Right renal cortex interstitium (tissue), 3 donors: ENCODE results near the gene ANKRD53. TPM values are rescaled to one million over a fixed set of nuclear protein-coding genes. Genes with fewer than 3 reads are reported as not detected.
A peak's percentile ranks its signal among the peaks of the same experiment; 100 is the strongest.
"Not testable (repeated sequence)": the region's sequence is repeated elsewhere in the genome, so short reads cannot be mapped to it uniquely, and the experiment has no call there.

Source experiments
- DNase-seq, 3 donors: peaks; one replicate each; pipeline ENCODE4 v3.0.0-alpha.2; 2013; ENCODE audit warnings: low read depth in 3 of 3, low spot score in 2 of 3
- polyA plus RNA-seq, 3 donors: library from polyadenylated mRNA; unstranded; fragments of 120-200 nt; gene quantifications; one replicate each; pipeline ENCODE4 v1.2.1, GENCODE V29; 2013; ENCODE audit not compliant: insufficient read length in 3 of 3

ANKRD53 gene
- polyA plus RNA-seq, 3 donors: 0.37 to 1.1 (median 0.49) TPM

DNA sequence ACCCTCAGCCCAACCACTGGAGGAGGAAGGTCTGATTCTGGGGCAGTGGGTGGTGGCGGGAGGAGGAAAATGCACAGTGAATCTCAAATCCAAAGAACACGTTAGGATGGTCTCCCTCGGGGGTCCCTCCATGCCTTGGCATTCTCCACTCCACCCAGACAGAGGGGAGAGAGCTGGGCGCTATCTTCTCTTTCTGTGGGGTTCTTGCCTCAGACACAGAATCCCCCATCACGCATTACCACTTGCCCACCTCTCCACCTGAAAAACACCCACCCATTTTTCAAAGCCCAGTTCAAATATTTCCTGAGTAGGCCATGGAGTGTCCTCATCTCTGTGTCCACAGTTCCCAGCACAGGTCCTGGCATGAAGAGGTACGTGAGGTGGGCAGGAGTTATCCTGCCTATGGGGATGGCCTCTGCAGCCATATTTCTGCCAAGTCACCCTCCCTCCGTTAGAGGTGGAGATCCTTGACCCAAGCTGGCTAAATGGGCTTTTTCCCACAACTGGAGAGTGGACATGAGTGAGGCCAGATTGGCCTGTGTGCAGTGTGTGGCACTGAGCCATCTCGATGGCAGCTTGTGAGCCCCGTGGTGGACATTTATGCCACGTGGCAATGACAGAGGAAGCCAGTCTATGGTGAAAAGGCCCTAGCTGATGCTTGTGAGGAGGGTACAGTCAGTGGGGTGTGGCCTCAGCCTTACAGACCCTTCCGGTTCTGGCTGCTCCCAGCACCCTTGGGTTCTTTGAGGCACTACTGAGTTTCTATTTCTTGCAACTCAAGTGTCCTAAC lies 25.7 kb downstream of the ANKRD53 start:
- DNase-seq: no peak

DNA sequence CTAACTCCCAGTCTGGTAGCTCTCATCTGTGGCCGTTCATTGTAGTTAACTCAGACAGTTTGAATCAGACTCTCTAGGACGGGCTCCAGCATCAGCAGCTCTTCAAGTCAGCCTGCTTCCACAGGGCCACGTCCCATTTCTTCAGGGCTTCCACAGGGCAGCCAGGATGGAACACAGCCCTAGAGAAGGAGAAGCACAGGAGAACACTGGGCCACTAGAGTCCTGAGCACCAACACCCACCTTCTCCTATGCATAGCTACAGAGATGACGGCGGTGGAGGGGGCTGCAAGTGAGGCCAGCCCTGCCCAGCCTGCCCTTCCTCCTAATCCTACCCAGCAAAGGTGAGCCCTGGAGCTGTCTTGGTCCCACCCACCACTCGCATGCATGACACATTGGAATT lies 26.4 kb downstream of the ANKRD53 start:
- DNase-seq: no peak

DNA sequence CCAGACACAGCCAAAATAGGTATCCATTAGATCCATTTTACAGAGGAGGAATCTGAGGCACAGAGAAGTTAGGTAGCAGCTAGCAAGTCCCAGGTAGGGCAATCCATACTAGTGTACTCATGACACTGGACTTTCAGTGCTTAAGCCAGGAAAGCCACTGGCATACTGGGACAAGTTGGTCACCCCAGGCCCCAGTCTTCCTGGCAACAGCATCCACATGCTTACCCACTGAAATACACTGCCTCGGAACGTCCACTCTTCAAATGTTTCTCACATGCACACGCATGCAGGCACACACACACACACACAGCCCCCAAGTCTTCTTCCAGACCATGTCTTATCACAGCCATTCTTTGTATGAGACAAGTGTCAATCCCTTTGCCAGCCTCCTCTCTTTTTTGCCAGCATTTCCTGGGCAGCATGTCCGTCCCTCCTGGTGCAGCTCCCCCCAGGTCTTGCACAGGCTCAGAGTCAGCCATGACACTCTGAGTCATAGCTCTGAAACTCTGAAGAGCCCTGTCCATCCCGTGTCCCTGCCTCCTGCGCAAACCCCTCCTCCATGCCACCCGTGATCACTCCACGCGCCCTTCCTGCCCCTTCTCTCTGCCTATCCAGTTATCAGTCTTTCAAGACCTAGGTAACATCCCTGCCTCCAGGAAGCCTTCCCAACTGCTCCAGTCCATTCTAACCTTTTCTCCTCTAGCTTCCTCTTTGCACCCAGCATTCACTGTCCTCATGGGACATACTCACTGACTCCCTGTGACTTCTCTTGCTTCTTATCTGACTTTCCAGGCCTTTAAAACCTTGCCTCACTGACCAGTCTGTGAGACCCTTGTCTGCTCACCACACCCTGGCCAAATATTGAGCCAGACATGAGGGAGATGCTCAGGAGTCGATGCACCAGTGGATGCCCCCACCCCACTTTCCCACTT lies 27.1 kb downstream of the ANKRD53 start:
- DNase-seq: no peak

DNA sequence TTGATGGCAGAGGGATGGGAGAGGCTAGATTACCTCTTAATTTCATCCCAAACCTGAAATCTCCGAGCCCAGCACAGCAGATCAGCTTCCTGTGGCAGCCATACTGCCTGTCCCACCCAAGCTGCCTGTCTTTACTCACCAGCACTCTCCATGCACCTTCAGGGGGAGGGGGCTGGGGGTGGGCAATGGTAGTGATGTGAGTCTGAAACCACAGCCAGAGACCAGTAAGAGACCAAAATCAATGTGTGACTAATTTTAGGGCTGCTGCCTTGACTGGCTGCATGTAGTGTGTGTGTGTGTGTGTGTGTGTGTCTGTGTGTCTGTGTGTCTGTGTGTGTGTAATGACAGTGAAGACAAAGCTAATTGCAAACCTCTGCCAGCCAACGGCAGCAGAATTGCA lies 27.9 kb downstream of the ANKRD53 start:
- no peak for DNase-seq

DNA sequence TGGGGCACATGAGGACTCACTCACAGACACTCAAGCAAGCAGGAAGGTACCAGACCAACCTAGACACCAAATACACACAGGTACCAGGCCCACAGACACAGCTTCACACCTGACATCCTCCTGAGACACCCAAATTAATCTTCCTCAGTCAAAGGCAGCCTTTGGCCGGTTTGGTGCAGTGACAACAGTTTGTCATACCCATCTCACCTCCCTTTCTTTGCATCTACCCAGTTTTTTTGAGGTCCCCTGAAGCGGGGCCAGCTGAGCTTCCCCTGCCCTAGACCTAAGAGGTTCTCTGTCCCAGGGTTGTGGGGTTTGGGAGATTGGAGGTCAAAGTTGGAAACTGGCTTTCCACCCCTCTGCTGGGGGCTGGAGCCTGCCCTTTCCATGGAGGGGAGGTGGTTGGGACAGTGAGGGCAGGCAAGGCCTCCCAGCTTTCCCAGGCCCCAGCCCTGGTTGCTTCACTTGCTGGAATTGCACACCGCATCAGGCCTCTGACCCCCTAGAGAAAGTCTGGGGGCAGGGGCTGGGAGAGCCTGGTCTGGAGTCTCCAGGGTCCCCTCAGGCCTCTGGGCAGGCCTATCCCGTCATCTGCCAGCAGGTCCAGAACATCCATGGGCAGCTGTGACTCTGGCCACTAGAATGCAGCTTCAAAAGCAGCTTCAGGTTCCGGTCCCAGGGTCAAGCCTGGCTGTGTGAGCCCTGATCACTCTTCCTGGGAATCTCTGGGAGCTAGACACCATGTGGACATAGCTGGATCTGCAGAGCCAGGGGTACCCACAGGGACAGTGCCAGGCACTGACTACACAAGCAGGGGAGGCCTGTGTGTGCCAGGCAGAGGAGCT lies 28.7 kb downstream of the ANKRD53 start:
- no peak for DNase-seq

DNA sequence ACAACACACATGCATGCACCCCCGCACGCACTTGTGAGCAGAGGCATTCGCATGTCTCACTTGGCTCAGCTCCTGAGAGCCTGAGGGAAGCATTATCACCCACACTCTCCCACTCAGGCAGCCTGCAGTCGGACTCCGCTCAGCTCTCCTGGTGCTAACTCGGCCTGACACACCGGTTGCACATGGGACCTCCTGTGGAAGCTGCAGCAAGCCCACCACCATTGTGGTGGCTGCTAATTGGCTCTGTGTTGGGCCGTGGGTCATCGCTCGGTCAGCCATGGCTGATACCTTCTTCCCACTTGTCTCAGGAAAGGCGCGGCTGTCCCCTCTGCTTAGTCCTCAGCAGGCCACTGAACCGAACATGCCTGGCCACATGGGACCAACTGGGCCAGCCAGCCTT lies 29.9 kb downstream of the ANKRD53 start:
- DNase-seq: no peak

DNA sequence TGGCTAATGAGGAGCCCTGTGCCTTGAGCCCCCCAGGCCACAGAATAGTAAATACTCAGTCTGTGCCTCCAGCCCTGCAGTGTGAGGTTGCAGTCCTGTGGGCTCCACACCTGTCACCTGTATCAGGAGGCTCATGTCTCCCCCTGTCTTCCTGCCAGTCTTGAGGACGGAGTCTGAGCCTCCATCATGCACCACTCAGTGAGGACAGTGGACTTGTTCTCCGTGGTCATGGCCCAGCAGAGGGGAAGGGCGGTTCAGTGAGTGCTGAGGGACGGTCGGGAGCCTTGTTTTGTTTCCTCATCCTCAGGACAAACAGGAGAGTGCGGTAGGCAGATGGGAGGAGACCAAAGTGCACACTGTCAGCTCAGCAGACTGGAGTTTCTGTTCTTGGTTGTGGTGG lies 33.4 kb downstream of the ANKRD53 start:
- not testable (repeated sequence) for DNase-seq

DNA sequence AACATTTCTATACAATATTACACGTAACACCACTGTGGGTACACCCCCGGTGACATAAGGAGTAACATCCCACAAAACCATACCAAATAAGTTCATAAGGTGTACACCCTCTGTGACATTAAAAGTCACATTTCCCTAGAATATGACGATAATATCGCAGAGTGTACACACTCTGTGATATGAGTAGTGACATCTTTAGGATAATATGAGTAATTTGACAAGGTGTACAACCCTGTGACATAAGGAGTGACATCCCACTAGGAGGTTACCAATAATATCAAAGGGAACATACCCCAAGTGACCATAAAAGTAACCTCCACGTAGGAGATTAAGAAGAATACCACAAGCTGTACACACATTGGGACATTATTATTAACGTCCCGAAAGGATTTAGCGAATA lies 40.2 kb downstream of the ANKRD53 start:
- no peak for DNase-seq

DNA sequence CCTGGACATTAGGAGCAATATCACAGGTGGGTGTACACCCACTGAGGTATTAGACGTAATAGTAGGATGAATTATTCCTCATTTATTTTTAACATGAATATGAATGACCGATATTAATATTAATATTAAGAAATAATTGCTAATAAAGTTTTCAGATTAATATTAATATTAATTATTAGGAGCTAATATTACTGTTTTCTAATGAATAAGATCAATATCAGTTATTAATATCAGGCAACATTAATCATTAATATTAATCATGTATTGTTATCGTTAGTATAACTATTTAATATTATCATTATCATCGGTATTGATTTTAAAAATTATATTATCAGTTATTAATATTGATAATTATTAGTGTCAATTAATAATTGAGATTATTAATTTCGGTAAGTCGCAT lies 41.6 kb downstream of the ANKRD53 start:
- DNase-seq: not testable (repeated sequence)

DNA sequence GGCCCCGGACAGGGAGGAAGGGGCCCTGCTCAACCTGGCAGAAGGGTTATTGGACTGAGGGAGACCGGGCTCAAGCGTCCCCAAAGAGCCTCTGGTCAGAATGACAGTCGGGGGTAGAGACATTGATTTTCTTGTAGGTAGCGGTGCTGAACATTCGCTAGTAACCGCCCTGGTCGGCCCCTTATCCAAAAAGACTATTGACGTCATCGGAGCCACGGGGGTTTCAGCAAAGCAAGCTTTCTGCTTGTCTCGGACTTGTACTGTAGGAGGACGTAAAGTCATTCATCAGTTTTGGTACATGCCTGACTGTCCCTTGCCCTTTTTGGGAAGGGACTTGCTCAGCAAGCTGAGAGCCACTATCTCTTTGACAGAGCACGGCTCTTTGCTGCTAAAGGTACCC lies 43.0 kb downstream of the ANKRD53 start:
- DNase-seq: not testable (repeated sequence)

DNA sequence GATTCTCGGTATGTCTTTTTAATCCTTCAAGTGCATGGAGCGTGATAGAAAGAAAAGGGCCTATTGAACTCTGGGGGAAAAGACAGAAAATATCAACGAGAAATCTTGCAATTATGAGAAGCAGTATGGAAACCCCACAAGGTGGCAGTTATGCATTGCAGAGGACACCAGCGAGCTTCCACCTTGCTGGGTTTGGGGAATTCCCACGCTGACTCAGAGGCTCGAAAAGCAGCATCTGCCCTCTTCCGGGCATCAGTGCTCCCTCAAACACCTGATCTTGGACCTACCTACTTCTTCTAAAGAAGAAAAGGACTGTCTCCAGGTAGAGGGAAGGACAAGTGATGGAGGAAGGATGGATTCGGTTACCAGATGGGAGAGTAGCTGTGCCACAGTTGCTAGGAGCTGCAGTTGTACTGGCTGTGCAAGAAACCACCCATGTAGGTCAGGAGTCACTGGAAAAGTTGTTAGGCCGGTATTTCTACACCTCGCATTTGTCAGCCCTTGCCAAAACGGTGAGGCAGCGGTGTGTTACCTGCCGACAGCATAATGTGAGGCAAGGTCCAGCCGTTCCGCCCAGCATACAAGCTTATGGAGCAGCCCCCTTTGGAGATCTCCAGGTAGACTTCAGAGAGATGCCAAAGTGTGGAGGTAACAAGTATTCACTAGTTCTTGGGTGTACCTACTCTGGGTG lies 45.3 kb downstream of the ANKRD53 start:
- peak; percentile 8 to 31 (median 23) for DNase-seq

Other genes with a start within 250 kb of the ANKRD53 start
- gene ADD2, start 210.4 kb upstream of the ANKRD53 start, polyA plus RNA-seq: 1 to 10 TPM; 5.5 to 5.7 (median 5.6) TPM
- gene FIGLA, start 188.0 kb upstream of the ANKRD53 start, polyA plus RNA-seq: not detected
- under 1 TPM in 1 of 3 donors, not detected in 2; 0.08 TPM for gene CLEC4F, start 158.0 kb upstream of the ANKRD53 start, polyA plus RNA-seq
- gene CD207, start 142.8 kb upstream of the ANKRD53 start, polyA plus RNA-seq: under 1 TPM; 0.07 to 0.18 (median 0.08) TPM
- gene VAX2, start 78.1 kb upstream of the ANKRD53 start, polyA plus RNA-seq: 1 to 10 TPM in 1 of 3 donors, under 1 TPM in 2; 0.17 to 1.5 (median 0.67) TPM
- 10 to 100 TPM; 58.0 to 68.8 (median 67.3) TPM for gene ATP6V1B1, start 42.7 kb upstream of the ANKRD53 start, polyA plus RNA-seq
- 10 to 100 TPM; 52.6 to 55.6 (median 53.4) TPM for gene TEX261, start 16.2 kb downstream of the ANKRD53 start, polyA plus RNA-seq
- 10 to 100 TPM; 80.8 to 84.3 (median 81.2) TPM for gene NAGK, start 90.0 kb downstream of the ANKRD53 start, polyA plus RNA-seq
- 10 to 100 TPM; 23.1 to 24.9 (median 23.2) TPM for gene MCEE, start 151.6 kb downstream of the ANKRD53 start, polyA plus RNA-seq
- gene MPHOSPH10, start 152.0 kb downstream of the ANKRD53 start, polyA plus RNA-seq: 10 to 100 TPM; 45.5 to 53.2 (median 48.3) TPM
- 10 to 100 TPM; 19.5 to 20.8 (median 19.6) TPM for gene PAIP2B, start 248.5 kb downstream of the ANKRD53 start, polyA plus RNA-seq